ENCODE results near the gene MYO5A.

Gene MYO5A

GRCh38 chr15:52291204-52291603 lies 237.5 kb downstream of the MYO5A start:
- no peaks in the 10 kb centered on the region for H3K36me3 ChIP-seq (replicated peaks; ENCODE audit: insufficient read depth, low read length)
- TF ChIP-seq EZH2phosphoT487 (IDR thresholded peaks at IDR 0.05; ENCODE audit: low read length): no peak
- TF ChIP-seq EZH2 (optimal IDR thresholded peaks at IDR 0.05; ENCODE audit: low read depth, low read length): no peak
- TF ChIP-seq CTCF (IDR thresholded peaks at IDR 0.05; ENCODE audit: low read length): no peak
- no peak overlapping the region for H3K4me3 ChIP-seq (ENCODE audit: low read length)
- H3F3A ChIP-seq (ENCODE audit: insufficient read depth, low read length): peaks cover 39% of the 10 kb centered on the region
- no peaks in the 10 kb centered on the region for H3K9me3 ChIP-seq (replicated peaks; ENCODE audit: insufficient read depth, low read length)
- H3K9ac ChIP-seq (ENCODE audit: low read length): no peak overlapping the region
- H3K4me2 ChIP-seq (ENCODE audit: low read depth, low read length): peak overlapping the region; percentile 1; the same call in 1 of the 2 replicates
- no peak overlapping the region for H2AFZ ChIP-seq (ENCODE audit: low read length)
- H3K27me3 ChIP-seq (replicated peaks; ENCODE audit: insufficient read depth, low read length): no peaks in the 10 kb centered on the region
- H4K20me1 ChIP-seq (ENCODE audit: insufficient read depth, low read length): no peaks in the 10 kb centered on the region
- H3K27ac ChIP-seq (ENCODE audit: low read length): peak overlapping the region; percentile 23; the same call in 1 of the 2 replicates
- H3K4me1 ChIP-seq (ENCODE audit: low read length): peaks cover 43% of the 10 kb centered on the region
- H3K9me2 ChIP-seq (replicated peaks; ENCODE audit: insufficient read depth, low read length): no peaks in the 10 kb centered on the region
- peak; percentile 50 for DNase-seq
- H3K79me2 ChIP-seq (ENCODE audit: low read length): peaks cover 41% of the 10 kb centered on the region

- no peak for DNase-seq
- TF ChIP-seq EZH2phosphoT487 (IDR thresholded peaks at IDR 0.05; ENCODE audit: low read length) (no peak), CTCF (IDR thresholded peaks at IDR 0.05; ENCODE audit: low read length) (no peak), EZH2 (optimal IDR thresholded peaks at IDR 0.05; ENCODE audit: low read depth, low read length) (no peak)
These were observed 237.9 kb downstream of the MYO5A start for GRCh38 chr15:52290800-52291199.

GRCh38 chr15:52290329-52290728 lies 238.4 kb downstream of the MYO5A start:
- Histone ChIP-seq H3K27me3 (replicated peaks; ENCODE audit: insufficient read depth, low read length) (no peaks in the 10 kb centered on the region), H3K9ac (ENCODE audit: low read length) (no peak overlapping the region), H3K4me3 (ENCODE audit: low read length) (no peak overlapping the region), H4K20me1 (ENCODE audit: insufficient read depth, low read length) (no peaks in the 10 kb centered on the region), H3K27ac (ENCODE audit: low read length) (peak overlapping the region; percentile 23; the same call in 1 of the 2 replicates), H3K9me3 (replicated peaks; ENCODE audit: insufficient read depth, low read length) (no peaks in the 10 kb centered on the region), H3K4me1 (ENCODE audit: low read length) (peaks cover 43% of the 10 kb centered on the region), H3K4me2 (ENCODE audit: low read depth, low read length) (peak overlapping the region; percentile 5; the same call in 1 of the 2 replicates), H2AFZ (ENCODE audit: low read length) (no peak overlapping the region), H3K79me2 (ENCODE audit: low read length) (peaks cover 41% of the 10 kb centered on the region), H3K9me2 (replicated peaks; ENCODE audit: insufficient read depth, low read length) (no peaks in the 10 kb centered on the region), H3F3A (ENCODE audit: insufficient read depth, low read length) (peaks cover 32% of the 10 kb centered on the region), H3K36me3 (replicated peaks; ENCODE audit: insufficient read depth, low read length) (no peaks in the 10 kb centered on the region)
- no peak for TF ChIP-seq EZH2 (optimal IDR thresholded peaks at IDR 0.05; ENCODE audit: low read depth, low read length)
- no peak for TF ChIP-seq EZH2phosphoT487 (IDR thresholded peaks at IDR 0.05; ENCODE audit: low read length)
- TF ChIP-seq CTCF (IDR thresholded peaks at IDR 0.05; ENCODE audit: low read length): no peak
- DNase-seq: peak; percentile 48

More at GRCh38 chr15:52290800-52291199, 237.9 kb downstream of the MYO5A start:
- H3F3A ChIP-seq (ENCODE audit: insufficient read depth, low read length): peaks cover 35% of the 10 kb centered on the region
- H3K9ac ChIP-seq (ENCODE audit: low read length): no peak overlapping the region
- H3K36me3 ChIP-seq (replicated peaks; ENCODE audit: insufficient read depth, low read length): no peaks in the 10 kb centered on the region
- peak overlapping the region; percentile 23; the same call in 1 of the 2 replicates for H3K27ac ChIP-seq (ENCODE audit: low read length)
- H3K4me1 ChIP-seq (ENCODE audit: low read length): peaks cover 43% of the 10 kb centered on the region
- no peaks in the 10 kb centered on the region for H4K20me1 ChIP-seq (ENCODE audit: insufficient read depth, low read length)
- H3K4me3 ChIP-seq (ENCODE audit: low read length): no peak overlapping the region
- peak overlapping the region; percentile 1; the same call in 1 of the 2 replicates for H3K4me2 ChIP-seq (ENCODE audit: low read depth, low read length)
- H3K27me3 ChIP-seq (replicated peaks; ENCODE audit: insufficient read depth, low read length): no peaks in the 10 kb centered on the region
- no peak overlapping the region for H2AFZ ChIP-seq (ENCODE audit: low read length)
- H3K9me2 ChIP-seq (replicated peaks; ENCODE audit: insufficient read depth, low read length): no peaks in the 10 kb centered on the region
- H3K79me2 ChIP-seq (ENCODE audit: low read length): peaks cover 41% of the 10 kb centered on the region
- H3K9me3 ChIP-seq (replicated peaks; ENCODE audit: insufficient read depth, low read length): no peaks in the 10 kb centered on the region

Data from MM.1S (cell line).